Type B pancreatic cell (in vitro differentiated cells): ENCODE measurements around the gene NEK5. TPM values are rescaled to one million over a fixed set of nuclear protein-coding genes. Genes with fewer than 3 reads are reported as not detected.

ENCODE experiments used
- DNase-seq: peaks from one replicate; pipeline ENCODE4 v3.0.0; 2021; ENCODE audit warnings: mixed read lengths; ENCODE audit not compliant: unreplicated experiment; ENCODE audit errors: extremely low spot score
- H3K27ac Mint-ChIP-seq: 2 replicates; pipeline ENCODE4 v1.8.0; 2021; ENCODE audit warnings: mild to moderate bottlenecking, mixed read lengths
- H3K27me3 Mint-ChIP-seq: 2 replicates; pipeline ENCODE4 v1.8.0; 2021; ENCODE audit warnings: mixed read lengths
- H3K36me3 Mint-ChIP-seq: 2 replicates; pipeline ENCODE4 v1.8.0; 2021; ENCODE audit warnings: mixed read lengths
- H3K4me1 Mint-ChIP-seq: one replicate; pipeline ENCODE4 v1.8.0; 2021; ENCODE audit warnings: mixed read lengths; ENCODE audit not compliant: unreplicated experiment
- H3K4me3 Mint-ChIP-seq: 2 replicates; pipeline ENCODE4 v1.8.0; 2021; ENCODE audit warnings: mild to moderate bottlenecking, mixed read lengths
- H3K9me3 Mint-ChIP-seq: 2 replicates; pipeline ENCODE4 v1.8.0; 2021; ENCODE audit warnings: mixed read lengths
- CTCF ChIP-seq: fragments of 200-600 bp; sonication (generic); conservative IDR thresholded peaks from 2 replicates; pipeline ENCODE4 v1.5.0; 2021; ENCODE audit warnings: antibody characterized with exemption, mild to moderate bottlenecking
- total RNA-seq: library from RNA; stranded (reverse); gene quantifications from 2 replicates; pipeline ENCODE4 v1.2.1, GENCODE V29; 2021; ENCODE audit warnings: low replicate concordance

Gene NEK5
- total RNA-seq, 1 donor from 2014 or later: 5.2 TPM

- Mint-ChIP-seq H3K27me3 (peaks cover 16% of the 10 kb centered on the region), H3K4me3 (peak within 1 kb of the TSS; percentile 100), H3K27ac (peak within 1 kb of the TSS; percentile 98), H3K4me1 (peaks cover 8% of the 10 kb centered on the region), H3K9me3 (no peaks in the 10 kb centered on the region), H3K36me3 (peaks cover 12% of the 10 kb centered on the region)
- peak; percentile 99 for DNase-seq
- TF ChIP-seq CTCF: no peak
These were observed 117.0 kb downstream of the NEK5 start, which contains the start of gene ALG11 for GRCh38 chr13:52011632-52012511. Gene ALG11 (plus strand): TSS chr13:52012398. CDS start chr13:52012419, 21 bp downstream.

- Mint-ChIP-seq H3K4me1 (peaks cover 12% of the 10 kb centered on the region), H3K4me3 (peak within 1 kb of the TSS; percentile 100), H3K36me3 (peaks cover 11% of the 10 kb centered on the region), H3K27ac (peak within 1 kb of the TSS; percentile 98), H3K9me3 (no peaks in the 10 kb centered on the region), H3K27me3 (peaks cover 16% of the 10 kb centered on the region)
- TF ChIP-seq CTCF: peak; percentile 46
- DNase-seq: no peak
These were observed 117.8 kb downstream of the NEK5 start, which contains the start of gene ATP7B for GRCh38 chr13:52010890-52011631. Gene ATP7B (minus strand): TSS chr13:52011450. CDS start chr13:52011337, 113 bp downstream.

- H3K27ac Mint-ChIP-seq: peak overlapping the region; percentile 65
- H3K27me3 Mint-ChIP-seq: peaks cover 16% of the 10 kb centered on the region
- DNase-seq: no peak
- H3K36me3 Mint-ChIP-seq: peaks cover 5% of the 10 kb centered on the region
- H3K4me1 Mint-ChIP-seq: peaks cover 13% of the 10 kb centered on the region
- H3K9me3 Mint-ChIP-seq: no peaks in the 10 kb centered on the region
- TF ChIP-seq CTCF: no peak
- peak overlapping the region; percentile 100 for H3K4me3 Mint-ChIP-seq
These were observed 118.9 kb downstream of the NEK5 start for GRCh38 chr13:52009946-52010345.

- peaks cover 5% of the 10 kb centered on the region for H3K36me3 Mint-ChIP-seq
- peaks cover 16% of the 10 kb centered on the region for H3K27me3 Mint-ChIP-seq
- no peak for TF ChIP-seq CTCF
- H3K4me3 Mint-ChIP-seq: no peak overlapping the region
- DNase-seq: no peak
- H3K27ac Mint-ChIP-seq: no peak overlapping the region
- H3K4me1 Mint-ChIP-seq: peaks cover 18% of the 10 kb centered on the region
- no peaks in the 10 kb centered on the region for H3K9me3 Mint-ChIP-seq
These were observed 122.2 kb downstream of the NEK5 start for GRCh38 chr13:52006523-52007245.

- Mint-ChIP-seq H3K27me3 (peaks cover 13% of the 10 kb centered on the region), H3K27ac (peak overlapping the region; percentile 24), H3K4me3 (no peak overlapping the region), H3K36me3 (peaks cover 5% of the 10 kb centered on the region), H3K4me1 (peaks cover 22% of the 10 kb centered on the region), H3K9me3 (no peaks in the 10 kb centered on the region)
- no peak for DNase-seq
- TF ChIP-seq CTCF: no peak
These were observed 122.9 kb downstream of the NEK5 start for GRCh38 chr13:52005841-52006522.
